ENCODE results near the gene UBXN7. TPM values are rescaled to one million over a fixed set of nuclear protein-coding genes. Genes with fewer than 3 reads are reported as not detected.

Gene UBXN7
- total and polyA plus RNA-seq, 2 of the 13 experiments (the other 11 are each of a cell fraction or from before 2014, with no cell fraction given), result 12.5 to 15.9 TPM

DNA sequence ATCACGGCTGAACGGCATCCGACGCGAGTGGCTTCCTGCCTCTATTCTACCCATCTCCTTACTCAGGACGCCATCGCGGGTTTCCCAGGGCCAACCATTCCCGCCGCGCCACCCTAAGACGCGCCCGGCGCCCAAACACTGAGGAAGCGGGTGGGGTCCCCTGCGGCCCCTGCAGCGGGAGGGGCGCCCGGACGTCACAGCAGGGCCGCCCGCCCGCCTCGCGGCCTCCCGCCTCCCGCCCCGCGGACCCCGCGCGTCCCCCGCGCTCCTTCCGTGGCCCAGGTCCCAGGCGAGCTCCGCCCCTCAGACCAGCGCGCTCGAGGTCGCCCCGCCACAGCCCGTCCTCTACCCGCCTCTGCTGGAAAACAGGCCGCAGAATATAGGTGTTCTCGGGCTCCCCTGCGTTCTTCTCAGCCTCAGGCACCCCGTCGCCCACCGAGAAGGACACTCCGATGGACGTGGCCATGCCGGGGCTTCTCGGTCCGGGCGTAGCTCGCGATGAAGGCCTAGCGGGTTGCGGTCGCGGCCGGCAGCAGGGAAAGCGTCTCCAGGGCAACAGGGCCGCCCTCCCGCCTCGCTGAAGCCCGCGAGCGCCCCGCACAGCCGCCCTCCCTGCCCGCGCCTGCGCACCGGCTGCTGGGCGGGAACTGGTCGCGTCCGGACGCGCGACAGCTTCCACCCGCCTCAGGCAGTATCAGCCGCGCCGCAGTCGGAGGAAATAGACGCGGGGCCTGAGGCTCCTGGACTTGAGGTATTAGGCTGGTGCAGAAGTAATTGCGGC is 114.3 kb downstream of the UBXN7 start, which contains the start of gene DYNLT2B (continued):
- TF ChIP-seq ATM (IDR thresholded peaks at IDR 0.05; ENCODE audit: borderline replicate concordance) (no peak), NR3C1 (CRISPR knock-in tag; IDR thresholded peaks at IDR 0.05) (no peak), ZNF225 (CRISPR knock-in tag; IDR thresholded peaks at IDR 0.05) (no peak), FOXA3 (CRISPR knock-in tag; IDR thresholded peaks at IDR 0.05) (peak; percentile 41), ERF (CRISPR knock-in tag; IDR thresholded peaks at IDR 0.05) (0 out of 2 replicates have a peak, but pooled peaks have one; percentile 27), ZNF605 (CRISPR knock-in tag; IDR thresholded peaks at IDR 0.05) (no peak), HHEX (CRISPR knock-in tag; IDR thresholded peaks at IDR 0.05) (no peak), NFIB (CRISPR knock-in tag; IDR thresholded peaks at IDR 0.05; ENCODE audit: borderline replicate concordance) (no peak), ZBTB20 (CRISPR knock-in tag; IDR thresholded peaks at IDR 0.05; ENCODE audit: borderline replicate concordance, low read depth) (no peak; the same call in 1 of the 2 replicates), WIZ (CRISPR knock-in tag; IDR thresholded peaks at IDR 0.05) (peak; percentile 83; the same call in 1 of the 2 replicates), FLYWCH1 (CRISPR knock-in tag; IDR thresholded peaks at IDR 0.05) (no peak), ZNF674 (CRISPR knock-in tag; IDR thresholded peaks at IDR 0.05; ENCODE audit: low read depth) (no peak)
- TF ChIP-seq, protein P1, sequence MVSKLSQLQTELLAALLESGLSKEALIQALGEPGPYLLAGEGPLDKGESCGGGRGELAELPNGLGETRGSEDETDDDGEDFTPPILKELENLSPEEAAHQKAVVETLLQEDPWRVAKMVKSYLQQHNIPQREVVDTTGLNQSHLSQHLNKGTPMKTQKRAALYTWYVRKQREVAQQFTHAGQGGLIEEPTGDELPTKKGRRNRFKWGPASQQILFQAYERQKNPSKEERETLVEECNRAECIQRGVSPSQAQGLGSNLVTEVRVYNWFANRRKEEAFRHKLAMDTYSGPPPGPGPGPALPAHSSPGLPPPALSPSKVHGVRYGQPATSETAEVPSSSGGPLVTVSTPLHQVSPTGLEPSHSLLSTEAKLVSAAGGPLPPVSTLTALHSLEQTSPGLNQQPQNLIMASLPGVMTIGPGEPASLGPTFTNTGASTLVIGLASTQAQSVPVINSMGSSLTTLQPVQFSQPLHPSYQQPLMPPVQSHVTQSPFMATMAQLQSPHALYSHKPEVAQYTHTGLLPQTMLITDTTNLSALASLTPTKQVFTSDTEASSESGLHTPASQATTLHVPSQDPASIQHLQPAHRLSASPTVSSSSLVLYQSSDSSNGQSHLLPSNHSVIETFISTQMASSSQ (IDR thresholded peaks at IDR 0.05; ENCODE audit: low read depth), result no peak
- TF ChIP-seq, protein P1 (CRISPR knock-in tag; IDR thresholded peaks at IDR 0.05; ENCODE audit: borderline replicate concordance), result no peak
- TF ChIP-seq, protein P2, sequence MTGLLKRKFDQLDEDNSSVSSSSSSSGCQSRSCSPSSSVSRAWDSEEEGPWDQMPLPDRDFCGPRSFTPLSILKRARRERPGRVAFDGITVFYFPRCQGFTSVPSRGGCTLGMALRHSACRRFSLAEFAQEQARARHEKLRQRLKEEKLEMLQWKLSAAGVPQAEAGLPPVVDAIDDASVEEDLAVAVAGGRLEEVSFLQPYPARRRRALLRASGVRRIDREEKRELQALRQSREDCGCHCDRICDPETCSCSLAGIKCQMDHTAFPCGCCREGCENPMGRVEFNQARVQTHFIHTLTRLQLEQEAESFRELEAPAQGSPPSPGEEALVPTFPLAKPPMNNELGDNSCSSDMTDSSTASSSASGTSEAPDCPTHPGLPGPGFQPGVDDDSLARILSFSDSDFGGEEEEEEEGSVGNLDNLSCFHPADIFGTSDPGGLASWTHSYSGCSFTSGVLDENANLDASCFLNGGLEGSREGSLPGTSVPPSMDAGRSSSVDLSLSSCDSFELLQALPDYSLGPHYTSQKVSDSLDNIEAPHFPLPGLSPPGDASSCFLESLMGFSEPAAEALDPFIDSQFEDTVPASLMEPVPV (CRISPR knock-in tag; IDR thresholded peaks at IDR 0.05), result no peak
- TF ChIP-seq, protein P3, sequence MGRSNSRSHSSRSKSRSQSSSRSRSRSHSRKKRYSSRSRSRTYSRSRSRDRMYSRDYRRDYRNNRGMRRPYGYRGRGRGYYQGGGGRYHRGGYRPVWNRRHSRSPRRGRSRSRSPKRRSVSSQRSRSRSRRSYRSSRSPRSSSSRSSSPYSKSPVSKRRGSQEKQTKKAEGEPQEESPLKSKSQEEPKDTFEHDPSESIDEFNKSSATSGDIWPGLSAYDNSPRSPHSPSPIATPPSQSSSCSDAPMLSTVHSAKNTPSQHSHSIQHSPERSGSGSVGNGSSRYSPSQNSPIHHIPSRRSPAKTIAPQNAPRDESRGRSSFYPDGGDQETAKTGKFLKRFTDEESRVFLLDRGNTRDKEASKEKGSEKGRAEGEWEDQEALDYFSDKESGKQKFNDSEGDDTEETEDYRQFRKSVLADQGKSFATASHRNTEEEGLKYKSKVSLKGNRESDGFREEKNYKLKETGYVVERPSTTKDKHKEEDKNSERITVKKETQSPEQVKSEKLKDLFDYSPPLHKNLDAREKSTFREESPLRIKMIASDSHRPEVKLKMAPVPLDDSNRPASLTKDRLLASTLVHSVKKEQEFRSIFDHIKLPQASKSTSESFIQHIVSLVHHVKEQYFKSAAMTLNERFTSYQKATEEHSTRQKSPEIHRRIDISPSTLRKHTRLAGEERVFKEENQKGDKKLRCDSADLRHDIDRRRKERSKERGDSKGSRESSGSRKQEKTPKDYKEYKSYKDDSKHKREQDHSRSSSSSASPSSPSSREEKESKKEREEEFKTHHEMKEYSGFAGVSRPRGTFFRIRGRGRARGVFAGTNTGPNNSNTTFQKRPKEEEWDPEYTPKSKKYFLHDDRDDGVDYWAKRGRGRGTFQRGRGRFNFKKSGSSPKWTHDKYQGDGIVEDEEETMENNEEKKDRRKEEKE (IDR thresholded peaks at IDR 0.05), result no peak
- TF ChIP-seq, protein P4, sequence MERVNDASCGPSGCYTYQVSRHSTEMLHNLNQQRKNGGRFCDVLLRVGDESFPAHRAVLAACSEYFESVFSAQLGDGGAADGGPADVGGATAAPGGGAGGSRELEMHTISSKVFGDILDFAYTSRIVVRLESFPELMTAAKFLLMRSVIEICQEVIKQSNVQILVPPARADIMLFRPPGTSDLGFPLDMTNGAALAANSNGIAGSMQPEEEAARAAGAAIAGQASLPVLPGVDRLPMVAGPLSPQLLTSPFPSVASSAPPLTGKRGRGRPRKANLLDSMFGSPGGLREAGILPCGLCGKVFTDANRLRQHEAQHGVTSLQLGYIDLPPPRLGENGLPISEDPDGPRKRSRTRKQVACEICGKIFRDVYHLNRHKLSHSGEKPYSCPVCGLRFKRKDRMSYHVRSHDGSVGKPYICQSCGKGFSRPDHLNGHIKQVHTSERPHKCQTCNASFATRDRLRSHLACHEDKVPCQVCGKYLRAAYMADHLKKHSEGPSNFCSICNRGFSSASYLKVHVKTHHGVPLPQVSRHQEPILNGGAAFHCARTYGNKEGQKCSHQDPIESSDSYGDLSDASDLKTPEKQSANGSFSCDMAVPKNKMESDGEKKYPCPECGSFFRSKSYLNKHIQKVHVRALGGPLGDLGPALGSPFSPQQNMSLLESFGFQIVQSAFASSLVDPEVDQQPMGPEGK (CRISPR knock-in tag; IDR thresholded peaks at IDR 0.05), result peak; percentile 82
